H1 (cell line): ENCODE results near the gene CUX1. TPM values are rescaled to one million over a fixed set of nuclear protein-coding genes. Genes with fewer than 3 reads are reported as not detected.

Source experiments
- CTCF ChIA-PET: fragments of 300-600 bp; sonication (Branson Sonifier 250); formaldehyde crosslinking; loops from one replicate; lab custom pipeline; 2021; ENCODE audit not compliant: partially characterized antibody; lab: Charles Lee
- POLR2A ChIA-PET: fragments of 300-600 bp; sonication (Branson Sonifier 250); formaldehyde crosslinking; loops from one replicate; lab custom pipeline; 2021; ENCODE audit warnings: inconsistent platforms; ENCODE audit not compliant: partially characterized antibody; lab: Charles Lee
- DNase-seq, 2 experiments: peaks; one replicate each; pipeline versions ENCODE4 v3.0.0 to v3.0.0-alpha.2; 2010 to 2022; ENCODE audit warnings: low spot score in 2 of 2, low read depth in 1 of 2, mixed read lengths in 1 of 2
- FAIRE-seq: peaks from 2 replicates; lab custom pipeline; 2011; peaks lifted over from hg19 to GRCh38; lab: Jason Lieb, UNC
- H2AFZ ChIP-seq: 2 replicates; pipeline ENCODE4 v1.8.1; 2012; ENCODE audit warnings: low read length, inconsistent platforms
- H2AK5ac ChIP-seq: 2 replicates; pipeline ENCODE4 v1.6.1; 2013; ENCODE audit warnings: low read depth, low read length
- H2BK120ac ChIP-seq: replicated peaks from 2 replicates; pipeline ENCODE3; 2013; ENCODE audit warnings: low read depth, low read length, inconsistent platforms
- H2BK12ac ChIP-seq: 2 replicates; pipeline ENCODE4 v1.6.1; 2013; ENCODE audit warnings: low read depth, low read length
- H2BK15ac ChIP-seq: 2 replicates; pipeline ENCODE4 v1.6.1; 2013; ENCODE audit warnings: low read length
- H2BK20ac ChIP-seq: 2 replicates; pipeline ENCODE4 v1.6.1; 2013; ENCODE audit warnings: low read length
- H2BK5ac ChIP-seq: 2 replicates; pipeline ENCODE4 v1.6.1; 2013; ENCODE audit warnings: low read depth, low read length
- H3K14ac ChIP-seq: 2 replicates; pipeline ENCODE4 v1.6.1; 2013; ENCODE audit warnings: inconsistent platforms; ENCODE audit not compliant: insufficient read length
- H3K18ac ChIP-seq: 2 replicates; pipeline ENCODE4 v1.6.1; 2013; ENCODE audit warnings: low read length; ENCODE audit errors: extremely low read depth
- H3K23ac ChIP-seq: 2 replicates; pipeline ENCODE4 v1.6.1; 2013; ENCODE audit warnings: inconsistent platforms; ENCODE audit not compliant: insufficient read length
- H3K23me2 ChIP-seq: 2 replicates; pipeline ENCODE4 v1.6.1; 2013; ENCODE audit warnings: low read depth, low read length
- H3K27ac ChIP-seq: 2 replicates; pipeline ENCODE4 v1.6.1; 2011; ENCODE audit warnings: low read depth, low read length, inconsistent platforms
- H3K27me3 ChIP-seq, 4 experiments: replicated peaks in 1 of 4; 1 replicate in 1 of 4; 2 replicates in 3 of 4; pipeline versions ENCODE4 v1.6.1 to v1.8.1; 2011 to 2013; ENCODE audit warnings: low read length in 3 of 4, mild to moderate bottlenecking in 3 of 4, inconsistent platforms in 2 of 4, mixed read lengths in 2 of 4, moderate library complexity in 1 of 4; ENCODE audit not compliant: control insufficient read depth in 3 of 4, insufficient read depth in 3 of 4; ENCODE audit errors: extremely low read depth in 1 of 4
- H3K36me3 ChIP-seq, 4 experiments: 2 replicates each; pipeline versions ENCODE4 v1.6.1 to v1.8.1; 2011 to 2013; ENCODE audit warnings: mild to moderate bottlenecking in 4 of 4, low read length in 3 of 4, moderate library complexity in 2 of 4, control low read depth in 1 of 4, inconsistent platforms in 1 of 4; ENCODE audit not compliant: insufficient read depth in 4 of 4, control insufficient read depth in 2 of 4
- H3K4ac ChIP-seq: replicated peaks from 2 replicates; pipeline ENCODE3; 2013; ENCODE audit warnings: low read length, low read depth, mixed read lengths, inconsistent platforms; ENCODE audit not compliant: insufficient read length
- H3K4me1 ChIP-seq, 4 experiments: replicated peaks in 1 of 4; 1 replicate in 1 of 4; 2 replicates in 3 of 4; pipeline versions ENCODE4 v1.6.1 to v1.8.1; 2011 to 2013; ENCODE audit warnings: low read length in 3 of 4, inconsistent platforms in 2 of 4, mixed read lengths in 1 of 4; ENCODE audit not compliant: insufficient read depth in 4 of 4, control insufficient read depth in 3 of 4
- H3K4me2 ChIP-seq, 2 experiments: 2 replicates each; pipeline versions ENCODE4 v1.6.1 to v1.8.1; 2011 to 2013; ENCODE audit warnings: low read depth in 2 of 2, low read length in 2 of 2, control low read depth in 1 of 2, inconsistent platforms in 1 of 2, mild to moderate bottlenecking in 1 of 2; ENCODE audit not compliant: insufficient read depth in 1 of 2
- H3K4me3 ChIP-seq, 4 experiments: fragments of 200-600, 300-600 bp in 1 of 4; sonication (generic), shearing (Covaris generic), sonication (Bioruptor Twin) in 1 of 4; 2 replicates each; pipeline versions ENCODE4 v1.5.1 to v1.8.1; 2011 to 2016; ENCODE audit warnings: low read length in 4 of 4, low read depth in 3 of 4, control low read depth in 2 of 4, inconsistent platforms in 2 of 4, mild to moderate bottlenecking in 2 of 4, mixed read lengths in 1 of 4, moderate library complexity in 1 of 4; ENCODE audit not compliant: insufficient read depth in 2 of 4; ENCODE audit errors: extremely low read depth in 1 of 4
- H3K56ac ChIP-seq: replicated peaks from 2 replicates; pipeline ENCODE3; 2013; ENCODE audit warnings: low read depth, mild to moderate bottlenecking, mixed read lengths, low read length, inconsistent platforms; ENCODE audit not compliant: insufficient read length
- H3K79me1 ChIP-seq: 2 replicates; pipeline ENCODE4 v1.6.1; 2013; ENCODE audit warnings: low read depth, low read length, control low read depth
- H3K79me2 ChIP-seq, 2 experiments: 2 replicates each; pipeline versions ENCODE4 v1.6.1 to v1.8.1; 2012 to 2013; ENCODE audit warnings: low read length in 2 of 2, mild to moderate bottlenecking in 2 of 2, inconsistent platforms in 1 of 2; ENCODE audit not compliant: insufficient read depth in 2 of 2, control insufficient read depth in 1 of 2
- H3K9ac ChIP-seq, 4 experiments: replicated peaks in 1 of 4; 1 replicate in 1 of 4; 2 replicates in 3 of 4; pipeline versions ENCODE4 v1.6.1 to v1.8.1; 2011 to 2013; ENCODE audit warnings: low read depth in 3 of 4, low read length in 3 of 4, control low read depth in 2 of 4, mild to moderate bottlenecking in 2 of 4, moderate library complexity in 2 of 4, inconsistent platforms in 1 of 4; ENCODE audit errors: extremely low read depth in 1 of 4
- H3K9me3 ChIP-seq, 2 experiments: 2 replicates each; pipeline versions ENCODE4 v1.6.1 to v1.8.1; 2012 to 2013; ENCODE audit warnings: mild to moderate bottlenecking in 2 of 2, moderate library complexity in 2 of 2, control low read depth in 1 of 2, inconsistent platforms in 1 of 2, low read depth in 1 of 2, low read length in 1 of 2, mixed read lengths in 1 of 2; ENCODE audit not compliant: insufficient read depth in 2 of 2
- H4K20me1 ChIP-seq, 2 experiments: replicated peaks in 1 of 2; 2 replicates each; pipeline versions ENCODE3 to v1.8.1; 2011 to 2013; ENCODE audit warnings: inconsistent platforms in 2 of 2, low read length in 2 of 2, mild to moderate bottlenecking in 1 of 2; ENCODE audit not compliant: insufficient read depth in 2 of 2, control insufficient read depth in 1 of 2
- H4K5ac ChIP-seq: 2 replicates; pipeline ENCODE4 v1.6.1; 2013; ENCODE audit warnings: low read length, low read depth, mixed read lengths, inconsistent platforms; ENCODE audit not compliant: insufficient read length
- H4K8ac ChIP-seq: 2 replicates; pipeline ENCODE4 v1.8.0; 2013; ENCODE audit warnings: mild to moderate bottlenecking, moderate library complexity, low read length, inconsistent platforms; ENCODE audit not compliant: insufficient read depth; ENCODE audit errors: extremely low read depth
- H4K91ac ChIP-seq: replicated peaks from 2 replicates; pipeline ENCODE3; 2013; ENCODE audit warnings: low read length, mixed read lengths, inconsistent platforms; ENCODE audit not compliant: insufficient read length
- POU5F1 ChIP-seq: IDR thresholded peaks from 2 replicates; pipeline ENCODE4 v1.6.1; 2011; ENCODE audit warnings: low read depth, mild to moderate bottlenecking, low read length, moderate library complexity
- WGBS, 2 experiments: shearing (Covaris generic) in 1 of 2; methylation state at CpG; one replicate each; pipeline versions ENCODE4 v1.1.6 to v1.1.7; 2013 to 2015; ENCODE audit warnings: low lambda C conversion rate in 2 of 2, mixed read lengths in 2 of 2, inconsistent platforms in 1 of 2, low coverage in 1 of 2, missing lambda C conversion rate in 1 of 2; ENCODE audit not compliant: insufficient replicate concordance in 2 of 2, insufficient coverage in 1 of 2, insufficient read length in 1 of 2; ENCODE audit errors: extremely low coverage in 1 of 2, missing lambda C conversion rate in 1 of 2; 5-methylcytosine and 5-hydroxymethylcytosine counted together
- polyA plus RNA-seq, 7 experiments: library from polyadenylated mRNA; depleted of rRNA in 3 of 7; stranded (reverse) in 5 of 7; unstranded in 2 of 7; fragments of >200 nt in 5 of 7; fragments of 200-250 nt in 2 of 7; gene quantifications; 1 replicate in 5 of 7; 2 replicates in 1 of 7; 4 replicates in 1 of 7; pipeline versions ENCODE4 v1.2.1 to v1.2.3, GENCODE V29; 2011 to 2013; ENCODE audit warnings: missing spikeins in 2 of 7, mixed read lengths in 2 of 7
- total RNA-seq: library from RNA; stranded (reverse); fragmentation: NEBNext Ultra II Directional; extraction: Animal tissue kit (Norgen Biotek cat#: 25700); gene quantifications from 2 replicates; pipeline ENCODE4 v1.2.1, GENCODE V29; 2021

CUX1 gene
- total and polyA plus RNA-seq, 2 of the 8 experiments (the other 6 are each of a cell fraction or from before 2014, with no cell fraction given), result 21.6 to 65.9 TPM

DNA sequence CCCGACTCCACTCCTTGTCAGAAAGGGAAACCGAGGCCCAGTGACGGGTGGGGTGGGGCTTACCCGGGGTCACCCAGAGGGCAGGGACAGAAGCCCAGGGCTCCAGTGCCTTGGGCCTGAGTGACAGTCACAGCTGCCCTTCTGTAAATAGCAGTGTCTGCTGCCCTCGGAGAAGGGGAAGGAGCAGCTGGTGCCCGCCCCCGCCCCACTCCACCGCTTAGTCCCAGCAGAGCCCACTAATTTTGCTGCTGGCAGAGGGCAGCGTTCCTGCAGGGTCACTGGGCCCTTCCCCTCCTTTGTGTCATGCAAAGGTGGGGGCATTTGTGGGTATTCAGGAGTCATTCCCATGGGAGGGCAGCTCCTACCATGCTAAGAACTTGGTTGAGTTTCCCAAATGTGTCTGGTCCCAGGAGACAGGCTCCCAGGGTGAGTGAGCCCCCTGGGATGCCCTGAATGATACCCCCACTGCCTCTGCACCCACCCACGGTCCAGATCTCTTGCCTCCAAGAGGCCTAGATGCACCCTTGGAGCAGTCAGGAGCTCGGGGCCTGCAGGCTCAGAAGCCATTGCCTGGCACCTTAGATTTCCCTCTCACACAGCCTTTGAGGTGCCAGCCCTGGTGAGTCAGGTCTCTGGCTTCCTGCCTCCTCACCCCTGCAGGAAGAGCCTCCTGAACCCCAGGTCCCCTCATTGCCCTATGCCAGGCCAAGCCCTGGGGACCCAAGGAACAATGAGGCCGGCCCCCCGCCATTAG is 486.4 kb downstream of the CUX1 start:
- Histone ChIP-seq H3K23ac (no peak overlapping the region), H3K4me2 (no peak overlapping the region), H2AFZ (no peak overlapping the region), H4K5ac (no peak overlapping the region), H3K27me3 (peaks cover 0 to 7% (median 3%) of the 10 kb centered on the region in 4 experiments; a peak in 4 of 7 replicates), H4K91ac (no peak overlapping the region), H3K4ac (no peak overlapping the region), H2BK15ac (no peak overlapping the region), H3K9me3 (no peaks in the 10 kb centered on the region; a peak in 1 of 4 replicates), H3K23me2 (peaks cover 2% of the 10 kb centered on the region; the same call in 1 of the 2 replicates), H4K8ac (no peak overlapping the region), H2BK5ac (no peak overlapping the region), H3K79me2 (no peaks in the 10 kb centered on the region; a peak in 1 of 4 replicates), H3K79me1 (no peaks in the 10 kb centered on the region), H3K4me3 (no peak overlapping the region), H2BK12ac (no peak overlapping the region), H2BK20ac (no peak overlapping the region), H3K18ac (no peak overlapping the region), H3K4me1 (peaks cover 5 to 19% (median 11%) of the 10 kb centered on the region in 4 experiments), H3K56ac (no peak overlapping the region), H2BK120ac (no peak overlapping the region), H3K36me3 (peaks cover 0 to 2% (median 0%) of the 10 kb centered on the region in 4 experiments; a peak in 2 of 8 replicates), H3K14ac (no peak overlapping the region), H4K20me1 (peaks cover 4 to 5% of the 10 kb centered on the region in 2 experiments), H3K27ac (no peak overlapping the region)
- ChIA-PET POLR2A (interaction anchor here (1.0 to 1.3 kb wide), 4 partner anchors 9 to 92 kb away, joined by 3 to 7 read pairs (median 4); partner anchors contain the start of gene PRKRIP1), CTCF (interaction anchor here (0.6 to 12.9 kb wide), 7 partner anchors 10 to 306 kb away, joined by 3 to 134 read pairs (median 3); partner anchors contain the start of gene PRKRIP1)
- 80% methylated on average over 10 of the region's 13 CpGs; no CpG with 5 or more reads in 1 of the 2 experiments for WGBS, 2 experiments
- DNase-seq, result no peak
- no peak for FAIRE-seq
- no peak for TF ChIP-seq POU5F1
- TF ChIP-seq, all 59 proteins: peak for 0
- Histone ChIP-seq H2AK5ac (no peak overlapping the region), H3K9ac (no peak overlapping the region)
